Endodermal cell (in vitro differentiated cells): Measurements from ENCODE around the gene SNX17. TPM values are rescaled to one million over a fixed set of nuclear protein-coding genes. Genes with fewer than 3 reads are reported as not detected.
A peak's percentile ranks its signal among the peaks of the same experiment; 100 is the strongest.

Source experiments
- DNase-seq: peaks from one replicate; pipeline ENCODE4 v3.0.0-alpha.2; 2017
- H3K27ac ChIP-seq: 2 replicates; pipeline ENCODE4 v1.5.1; 2013; ENCODE audit warnings: mild to moderate bottlenecking, low read depth, low read length, moderate library complexity
- H3K27me3 ChIP-seq: 2 replicates; pipeline ENCODE4 v1.6.1; 2013; ENCODE audit warnings: mild to moderate bottlenecking, low read length, moderate library complexity; ENCODE audit not compliant: insufficient read depth, control insufficient read depth, poor library complexity, severe bottlenecking
- H3K36me3 ChIP-seq: 2 replicates; pipeline ENCODE4 v1.7.0; 2013; ENCODE audit warnings: mild to moderate bottlenecking, low read length, moderate library complexity; ENCODE audit not compliant: control insufficient read depth, insufficient read depth
- H3K4me1 ChIP-seq: one replicate; pipeline ENCODE4 v1.7.0; 2013; ENCODE audit warnings: low read length; ENCODE audit not compliant: control insufficient read depth, insufficient read depth
- H3K4me3 ChIP-seq: 2 replicates; pipeline ENCODE4 v1.5.1; 2013; ENCODE audit warnings: mild to moderate bottlenecking, low read length, moderate library complexity
- H3K9ac ChIP-seq: 2 replicates; pipeline ENCODE4 v1.6.1; 2013; ENCODE audit warnings: mild to moderate bottlenecking, low read length, moderate library complexity; ENCODE audit not compliant: poor library complexity, severe bottlenecking; ENCODE audit errors: extremely low read depth
- H3K9me3 ChIP-seq: 2 replicates; pipeline ENCODE4 v1.6.1; 2013; ENCODE audit warnings: mild to moderate bottlenecking, low read length, moderate library complexity; ENCODE audit not compliant: control insufficient read depth
- H3K27ac Mint-ChIP-seq: 2 replicates; pipeline ENCODE4 v1.8.0; 2020; ENCODE audit warnings: mixed read lengths
- H3K27me3 Mint-ChIP-seq: 2 replicates; pipeline ENCODE4 v1.8.0; 2021; ENCODE audit warnings: mild to moderate bottlenecking, mixed read lengths; ENCODE audit not compliant: insufficient read depth
- H3K36me3 Mint-ChIP-seq: 2 replicates; pipeline ENCODE4 v1.8.0; 2020; ENCODE audit warnings: low read depth, mixed read lengths
- H3K4me1 Mint-ChIP-seq: 2 replicates; pipeline ENCODE4 v1.8.0; 2020; ENCODE audit warnings: mixed read lengths
- H3K4me3 Mint-ChIP-seq: 2 replicates; pipeline ENCODE4 v1.8.0; 2020; ENCODE audit warnings: mild to moderate bottlenecking, moderate library complexity, mixed read lengths
- H3K9me3 Mint-ChIP-seq: 2 replicates; pipeline ENCODE4 v1.8.0; 2020; ENCODE audit warnings: mild to moderate bottlenecking, mixed read lengths
- WGBS, 2 experiments: methylation state at CpG; one replicate each; pipeline versions ENCODE4 v1.1.5 to v1.1.7; 2013; ENCODE audit warnings: missing lambda C conversion rate in 2 of 2, mixed read lengths in 1 of 2; ENCODE audit not compliant: insufficient coverage in 1 of 2, insufficient read length in 1 of 2; 5-methylcytosine and 5-hydroxymethylcytosine counted together
- total RNA-seq, 2 donors: library from RNA; stranded (reverse); fragmentation: NEBNext Ultra II Directional in 1 of 2; extraction: Animal tissue kit (Norgen Biotek cat#: 25700) in 1 of 2; gene quantifications; 2 replicates in 1 of 2; 3 replicates in 1 of 2; pipeline ENCODE4 v1.2.1, GENCODE V29; 2021
- TF ChIP-seq, protein P1 (sequence below): fragments of 200-600 bp; sonication (generic); conservative IDR thresholded peaks from 2 replicates; pipeline ENCODE4 v1.5.0; 2021; ENCODE audit warnings: antibody characterized with exemption, mild to moderate bottlenecking

Gene SNX17
- total RNA-seq, 2 donors from 2014 or later = 81.2 to 92.6 TPM

DNA sequence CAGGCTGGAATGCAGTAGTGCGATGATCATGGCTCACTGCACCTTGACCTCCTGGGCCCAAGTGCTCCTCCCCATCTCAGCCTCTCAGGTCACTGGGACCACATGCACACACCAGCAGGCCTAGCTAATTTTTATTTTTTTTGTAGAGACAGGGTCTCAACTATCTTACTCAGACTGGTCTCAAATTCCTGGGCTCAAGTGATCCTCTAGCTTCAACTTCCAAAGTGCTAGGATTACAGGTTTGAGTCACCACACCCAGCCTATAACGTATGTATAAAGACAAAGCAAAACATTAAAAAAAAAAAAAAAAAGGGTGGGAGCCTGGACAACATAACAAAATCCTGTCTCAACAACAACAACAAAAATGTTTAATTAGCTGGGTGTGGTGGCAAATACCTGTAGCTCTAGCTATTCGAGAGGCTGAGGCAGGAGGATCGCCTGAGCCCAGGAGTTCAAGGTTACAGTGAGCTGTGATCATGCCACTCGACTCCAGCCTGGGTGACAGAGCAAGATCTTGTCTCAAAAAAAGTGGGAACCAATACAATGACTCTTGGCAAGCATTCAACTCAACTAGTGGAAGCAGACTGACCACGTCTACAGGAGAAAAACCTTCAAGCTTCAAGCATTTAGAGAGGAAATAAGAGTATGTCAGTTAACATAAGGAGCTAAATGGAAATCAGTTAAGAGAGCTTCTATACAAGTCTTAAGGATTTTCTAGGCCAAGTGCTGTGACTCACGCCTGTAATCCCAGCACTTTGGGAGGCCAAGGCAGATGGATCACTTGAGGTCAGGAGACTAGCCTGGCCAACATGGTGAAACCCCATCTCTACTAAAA is 16.4 kb upstream of the SNX17 start:
- no peak for DNase-seq
- H3K27ac Mint-ChIP-seq = peak overlapping the region; percentile 25

DNA sequence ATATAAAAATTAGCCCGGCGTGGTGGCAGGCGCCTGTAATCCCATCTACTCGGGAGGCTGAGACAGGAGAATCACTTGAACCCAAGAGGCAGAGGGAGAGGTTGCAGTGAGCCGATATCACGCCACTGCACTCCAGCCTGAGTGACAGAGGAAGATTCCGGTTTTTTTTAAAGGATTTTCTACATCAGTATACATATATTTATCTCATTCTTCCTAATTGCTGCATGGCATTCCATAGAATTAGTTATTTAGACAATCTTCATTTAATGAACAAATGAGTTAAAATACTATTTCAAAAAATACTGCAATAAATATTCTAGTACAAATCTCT is 15.9 kb upstream of the SNX17 start:
- TF ChIP-seq, protein P1, sequence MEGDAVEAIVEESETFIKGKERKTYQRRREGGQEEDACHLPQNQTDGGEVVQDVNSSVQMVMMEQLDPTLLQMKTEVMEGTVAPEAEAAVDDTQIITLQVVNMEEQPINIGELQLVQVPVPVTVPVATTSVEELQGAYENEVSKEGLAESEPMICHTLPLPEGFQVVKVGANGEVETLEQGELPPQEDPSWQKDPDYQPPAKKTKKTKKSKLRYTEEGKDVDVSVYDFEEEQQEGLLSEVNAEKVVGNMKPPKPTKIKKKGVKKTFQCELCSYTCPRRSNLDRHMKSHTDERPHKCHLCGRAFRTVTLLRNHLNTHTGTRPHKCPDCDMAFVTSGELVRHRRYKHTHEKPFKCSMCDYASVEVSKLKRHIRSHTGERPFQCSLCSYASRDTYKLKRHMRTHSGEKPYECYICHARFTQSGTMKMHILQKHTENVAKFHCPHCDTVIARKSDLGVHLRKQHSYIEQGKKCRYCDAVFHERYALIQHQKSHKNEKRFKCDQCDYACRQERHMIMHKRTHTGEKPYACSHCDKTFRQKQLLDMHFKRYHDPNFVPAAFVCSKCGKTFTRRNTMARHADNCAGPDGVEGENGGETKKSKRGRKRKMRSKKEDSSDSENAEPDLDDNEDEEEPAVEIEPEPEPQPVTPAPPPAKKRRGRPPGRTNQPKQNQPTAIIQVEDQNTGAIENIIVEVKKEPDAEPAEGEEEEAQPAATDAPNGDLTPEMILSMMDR = no peak
- H3K4me1 Mint-ChIP-seq = peaks cover 20% of the 10 kb centered on the region
- no peaks in the 10 kb centered on the region for H3K27me3 Mint-ChIP-seq
- Histone ChIP-seq H3K9me3 (peaks cover 11% of the 10 kb centered on the region), H3K36me3 (no peaks in the 10 kb centered on the region), H3K9ac (no peak overlapping the region), H3K27me3 (no peaks in the 10 kb centered on the region), H3K4me3 (peak overlapping the region; percentile 91), H3K27ac (no peak overlapping the region), H3K4me1 (no peaks in the 10 kb centered on the region)
- 94 to 96% methylated on average over 6 to 7 of the region's 7 CpGs for WGBS, 2 experiments
- H3K36me3 Mint-ChIP-seq = peaks cover 23% of the 10 kb centered on the region
- H3K4me3 Mint-ChIP-seq = peak overlapping the region; percentile 94
- peaks cover 13% of the 10 kb centered on the region for H3K9me3 Mint-ChIP-seq
- H3K27ac Mint-ChIP-seq = peak overlapping the region; percentile 25
- DNase-seq = no peak

More for the DNA sequence above, 16.4 kb upstream of the SNX17 start:
- peaks cover 26% of the 10 kb centered on the region for H3K36me3 Mint-ChIP-seq
- Histone ChIP-seq H3K4me1 (no peaks in the 10 kb centered on the region), H3K9me3 (peaks cover 11% of the 10 kb centered on the region), H3K27me3 (no peaks in the 10 kb centered on the region), H3K4me3 (no peak overlapping the region), H3K27ac (no peak overlapping the region), H3K9ac (no peak overlapping the region), H3K36me3 (no peaks in the 10 kb centered on the region)
- peaks cover 13% of the 10 kb centered on the region for H3K9me3 Mint-ChIP-seq
- H3K27me3 Mint-ChIP-seq = no peaks in the 10 kb centered on the region
- H3K4me3 Mint-ChIP-seq = peak overlapping the region; percentile 94
- WGBS, 2 experiments = 94% methylated on average over 6 to 7 of the region's 7 CpGs
- H3K4me1 Mint-ChIP-seq = peaks cover 20% of the 10 kb centered on the region
- TF ChIP-seq, protein P1 = no peak

DNA sequence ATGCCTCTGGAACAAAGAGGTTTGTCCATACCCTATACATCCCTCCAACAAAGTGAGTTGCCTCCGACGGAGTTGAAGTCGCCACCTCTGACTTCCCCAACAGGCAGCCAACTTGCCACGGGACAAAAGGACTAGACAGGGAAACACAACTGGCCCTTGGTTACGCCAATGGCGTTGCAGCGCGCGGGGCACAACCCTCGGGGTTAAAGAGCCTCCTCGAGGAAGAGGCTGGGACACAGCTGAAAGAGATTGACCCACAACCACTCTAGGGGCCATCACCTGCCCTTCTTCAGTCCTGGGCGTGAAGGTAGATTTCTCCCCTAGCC is 14.4 kb upstream of the SNX17 start:
- Mint-ChIP-seq H3K36me3 (peaks cover 22% of the 10 kb centered on the region), H3K4me1 (peaks cover 20% of the 10 kb centered on the region), H3K27me3 (no peaks in the 10 kb centered on the region), H3K9me3 (peaks cover 14% of the 10 kb centered on the region), H3K4me3 (peak overlapping the region; percentile 94), H3K27ac (peak overlapping the region; percentile 100)
- Histone ChIP-seq H3K27ac (peak overlapping the region; percentile 98), H3K4me1 (no peaks in the 10 kb centered on the region), H3K9me3 (peaks cover 16% of the 10 kb centered on the region), H3K9ac (peak overlapping the region; percentile 94), H3K27me3 (no peaks in the 10 kb centered on the region), H3K4me3 (peak overlapping the region; percentile 91), H3K36me3 (no peaks in the 10 kb centered on the region)
- TF ChIP-seq, protein P1 = no peak
- peak; percentile 84 for DNase-seq
- WGBS, 2 experiments = 0 to 1% methylated on average over 7 to 12 of the region's 12 CpGs
